Keratinocyte (primary cell): ENCODE results near the gene EFCAB10. TPM values are rescaled to one million over a fixed set of nuclear protein-coding genes. Genes with fewer than 3 reads are reported as not detected.

Source experiments
- DNase-seq: peaks from one replicate; pipeline ENCODE4 v3.0.0-alpha.2; 2011; ENCODE audit warnings: low read depth, missing footprints, low spot score
- FAIRE-seq: peaks from 2 replicates; lab custom pipeline; 2011; peaks lifted over from hg19 to GRCh38; lab: Jason Lieb, UNC
- H2AFZ ChIP-seq: 2 replicates; pipeline ENCODE4 v1.6.0; 2012; ENCODE audit warnings: low read length, control low read depth, inconsistent platforms; ENCODE audit not compliant: control insufficient read depth
- H3K27ac ChIP-seq: 2 replicates; pipeline ENCODE4 v1.5.1; 2011; ENCODE audit warnings: low read length; ENCODE audit not compliant: control insufficient read depth, insufficient read depth
- H3K27me3 ChIP-seq: 3 replicates; pipeline ENCODE4 v1.6.0; 2011; ENCODE audit warnings: low read length; ENCODE audit not compliant: control insufficient read depth, insufficient read depth; ENCODE audit errors: extremely low read depth
- H3K36me3 ChIP-seq, 2 experiments: 2 replicates in 1 of 2; 3 replicates in 1 of 2; pipeline ENCODE4 v1.5.1; 2011; ENCODE audit warnings: low read length in 2 of 2, mild to moderate bottlenecking in 1 of 2; ENCODE audit not compliant: control insufficient read depth in 2 of 2, insufficient read depth in 2 of 2; ENCODE audit errors: extremely low read depth in 1 of 2
- H3K4me1 ChIP-seq: 3 replicates; pipeline ENCODE4 v1.5.1; 2011; ENCODE audit warnings: low read length; ENCODE audit not compliant: control insufficient read depth, insufficient read depth; ENCODE audit errors: extremely low read depth
- H3K4me2 ChIP-seq: 3 replicates; pipeline ENCODE4 v1.6.0; 2011; ENCODE audit warnings: low read depth, low read length; ENCODE audit not compliant: control insufficient read depth, insufficient read depth; ENCODE audit errors: extremely low read depth
- H3K4me3 ChIP-seq, 3 experiments: fragments of 200-600 bp in 1 of 3; sonication (generic) in 1 of 3; 2 replicates in 2 of 3; 3 replicates in 1 of 3; pipeline ENCODE4 v1.5.1; 2011 to 2016; ENCODE audit warnings: low read length in 3 of 3, mild to moderate bottlenecking in 3 of 3, control low read depth in 2 of 3, inconsistent platforms in 1 of 3, low read depth in 1 of 3, mixed read lengths in 1 of 3, mixed run types in 1 of 3, moderate library complexity in 1 of 3; ENCODE audit not compliant: control insufficient read depth in 2 of 3, insufficient read depth in 2 of 3; ENCODE audit errors: extremely low read depth in 1 of 3
- H3K79me2 ChIP-seq: 2 replicates; pipeline ENCODE4 v1.6.0; 2012; ENCODE audit warnings: low read length; ENCODE audit not compliant: control insufficient read depth, insufficient read depth
- H3K9ac ChIP-seq: 3 replicates; pipeline ENCODE4 v1.6.0; 2011; ENCODE audit warnings: low read length; ENCODE audit not compliant: control insufficient read depth, insufficient read depth; ENCODE audit errors: extremely low read depth
- H3K9me1 ChIP-seq: 3 replicates; pipeline ENCODE4 v1.6.0; 2011; ENCODE audit warnings: low read length; ENCODE audit not compliant: control insufficient read depth, insufficient read depth; ENCODE audit errors: extremely low read depth
- H3K9me3 ChIP-seq: 2 replicates; pipeline ENCODE4 v1.5.1; 2012; ENCODE audit warnings: low read depth, low read length; ENCODE audit not compliant: control insufficient read depth
- H4K20me1 ChIP-seq: 3 replicates; pipeline ENCODE4 v1.6.0; 2011; ENCODE audit warnings: low read length; ENCODE audit not compliant: control insufficient read depth, insufficient read depth; ENCODE audit errors: extremely low read depth
- EZH2 ChIP-seq: IDR thresholded peaks from one replicate; pipeline ENCODE4 v1.6.1; 2012; ENCODE audit warnings: inconsistent platforms, mild to moderate bottlenecking, low read length, moderate library complexity
- dilution Hi-C: fragments of 300-500 bp; cut with MboI; formaldehyde crosslinking; loops from one replicate; pipeline ENCODE4 v1.7.0; 2020; ENCODE audit warnings: low sequenced_read_pairs; ENCODE audit not compliant: extremely low pct_ligation_motif_present
- polyA plus RNA-seq, 5 experiments: library from polyadenylated mRNA; depleted of rRNA in 3 of 5; stranded (reverse) in 3 of 5; stranded (forward) in 1 of 5; unstranded in 1 of 5; fragments of >200 nt; gene quantifications; 1 replicate in 1 of 5; 2 replicates in 3 of 5; 3 replicates in 1 of 5; pipeline versions ENCODE4 v1.2.1 to v1.2.3, GENCODE V29; 2011 to 2012; ENCODE audit warnings: missing spikeins in 2 of 5, low read depth in 1 of 5, low replicate concordance in 1 of 5
- TF ChIP-seq, protein P1 (sequence below), 3 experiments: IDR thresholded peaks in 1 of 3; conservative IDR thresholded peaks in 1 of 3; optimal IDR thresholded peaks in 1 of 3; 2 replicates in 2 of 3; 3 replicates in 1 of 3; pipeline versions ENCODE3 to v1.5.1; 2011; ENCODE audit warnings: low read length in 3 of 3, mild to moderate bottlenecking in 3 of 3, moderate library complexity in 2 of 3, control low read depth in 1 of 3, inconsistent platforms in 1 of 3; ENCODE audit not compliant: insufficient read depth in 2 of 3; ENCODE audit errors: extremely low read depth in 1 of 3

The EFCAB10 gene
- polyA plus RNA-seq, 1 donor (not counting 4 experiments of a cell fraction or from before 2014, with no cell fraction given): not detected

DNA sequence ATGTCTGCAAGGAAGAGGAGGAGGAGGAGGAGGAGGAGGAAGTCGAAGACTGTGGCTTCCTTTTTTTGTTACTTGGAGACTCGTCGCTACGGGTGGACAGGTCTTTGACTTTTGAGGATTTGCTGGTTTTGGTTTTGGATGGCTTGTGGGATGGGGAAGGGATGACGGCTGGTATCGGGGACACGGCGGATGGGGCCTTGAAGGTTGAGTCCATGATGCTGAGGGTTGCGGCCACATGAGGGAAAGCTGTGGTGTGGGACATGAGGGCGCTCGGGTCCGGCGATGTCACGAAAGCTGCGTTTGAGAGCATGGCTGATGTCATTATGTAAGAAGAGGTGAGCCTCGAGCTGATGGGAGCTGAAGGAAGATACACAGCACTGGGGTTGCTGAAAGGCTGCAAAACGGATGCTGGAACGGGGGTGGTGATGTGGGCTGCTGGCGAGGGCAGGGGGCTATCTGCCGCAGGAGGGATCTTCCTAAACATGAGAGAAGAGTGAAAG, 33.1 kb upstream of the EFCAB10 start:
- Histone ChIP-seq H2AFZ (no peak overlapping the region), H3K79me2 (no peaks in the 10 kb centered on the region), H4K20me1 (no peaks in the 10 kb centered on the region), H3K9me1 (no peaks in the 10 kb centered on the region), H3K9me3 (no peaks in the 10 kb centered on the region), H3K4me1 (no peaks in the 10 kb centered on the region), H3K27ac (no peak overlapping the region), H3K27me3 (no peaks in the 10 kb centered on the region), H3K36me3 (peaks cover 0 to 4% of the 10 kb centered on the region in 2 experiments), H3K4me2 (no peak overlapping the region), H3K4me3 (no peak overlapping the region), H3K9ac (no peak overlapping the region)
- no peak for FAIRE-seq
- DNase-seq: no peak
- TF ChIP-seq, protein P1, sequence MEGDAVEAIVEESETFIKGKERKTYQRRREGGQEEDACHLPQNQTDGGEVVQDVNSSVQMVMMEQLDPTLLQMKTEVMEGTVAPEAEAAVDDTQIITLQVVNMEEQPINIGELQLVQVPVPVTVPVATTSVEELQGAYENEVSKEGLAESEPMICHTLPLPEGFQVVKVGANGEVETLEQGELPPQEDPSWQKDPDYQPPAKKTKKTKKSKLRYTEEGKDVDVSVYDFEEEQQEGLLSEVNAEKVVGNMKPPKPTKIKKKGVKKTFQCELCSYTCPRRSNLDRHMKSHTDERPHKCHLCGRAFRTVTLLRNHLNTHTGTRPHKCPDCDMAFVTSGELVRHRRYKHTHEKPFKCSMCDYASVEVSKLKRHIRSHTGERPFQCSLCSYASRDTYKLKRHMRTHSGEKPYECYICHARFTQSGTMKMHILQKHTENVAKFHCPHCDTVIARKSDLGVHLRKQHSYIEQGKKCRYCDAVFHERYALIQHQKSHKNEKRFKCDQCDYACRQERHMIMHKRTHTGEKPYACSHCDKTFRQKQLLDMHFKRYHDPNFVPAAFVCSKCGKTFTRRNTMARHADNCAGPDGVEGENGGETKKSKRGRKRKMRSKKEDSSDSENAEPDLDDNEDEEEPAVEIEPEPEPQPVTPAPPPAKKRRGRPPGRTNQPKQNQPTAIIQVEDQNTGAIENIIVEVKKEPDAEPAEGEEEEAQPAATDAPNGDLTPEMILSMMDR (optimal IDR thresholded peaks at IDR 0.05 in 1 of 3, IDR thresholded peaks at IDR 0.05 in 1 of 3, conservative IDR thresholded peaks at IDR 0.05 in 1 of 3; ENCODE audit: extremely low read depth in 1 of 3, insufficient read depth in 2 of 3, low read length in 3 of 3): no peak
- TF ChIP-seq EZH2: no peak
- dilution Hi-C loops: no loop called here

DNA sequence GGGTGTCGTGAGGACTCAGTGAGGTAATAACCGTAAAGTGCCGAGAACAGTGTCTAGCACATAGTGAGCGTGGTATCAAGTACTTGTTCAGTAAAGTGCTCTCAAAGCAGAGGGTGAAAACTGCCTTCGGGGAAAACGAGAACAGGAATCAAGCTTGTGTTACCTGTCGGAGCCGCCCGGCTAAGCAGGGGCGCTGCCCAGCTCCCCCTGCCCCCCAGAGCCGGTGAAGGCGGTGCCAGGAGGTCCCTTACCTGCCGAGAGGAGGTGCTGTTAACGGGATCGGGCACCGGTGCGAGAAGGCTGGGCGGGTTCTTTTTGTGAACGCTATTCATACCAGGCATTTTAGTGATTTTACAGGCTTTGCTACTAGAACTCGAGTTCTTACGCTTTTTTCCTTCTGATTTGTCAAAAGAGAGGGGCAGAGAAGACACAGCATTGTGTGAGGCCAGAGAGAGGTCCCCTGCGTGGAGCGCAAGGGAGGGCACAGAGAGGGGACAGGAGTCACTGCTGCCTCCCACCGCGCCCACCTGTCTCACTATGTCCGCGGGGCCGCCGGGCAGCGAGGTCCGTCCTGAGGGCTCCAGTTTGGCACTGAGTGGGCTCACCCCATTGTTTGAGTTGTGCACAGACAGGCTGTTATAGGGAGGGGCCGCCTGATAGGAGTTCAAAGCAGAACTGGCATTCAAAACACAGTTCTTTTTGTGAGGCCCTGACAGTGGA, 32.5 kb upstream of the EFCAB10 start:
- dilution Hi-C loops: no loop called here
- no peaks in the 10 kb centered on the region for H3K27me3 ChIP-seq
- no peaks in the 10 kb centered on the region for H3K4me1 ChIP-seq
- no peak overlapping the region for H2AFZ ChIP-seq
- no peak overlapping the region for H3K27ac ChIP-seq
- FAIRE-seq: no peak
- H4K20me1 ChIP-seq: no peaks in the 10 kb centered on the region
- no peak for TF ChIP-seq EZH2
- TF ChIP-seq, protein P1 (optimal IDR thresholded peaks at IDR 0.05 in 1 of 3, IDR thresholded peaks at IDR 0.05 in 1 of 3, conservative IDR thresholded peaks at IDR 0.05 in 1 of 3; ENCODE audit: extremely low read depth in 1 of 3, insufficient read depth in 2 of 3, low read length in 3 of 3): no peak
- no peaks in the 10 kb centered on the region for H3K9me1 ChIP-seq
- no peak overlapping the region for H3K9ac ChIP-seq
- H3K36me3 ChIP-seq: peaks cover 0 to 4% of the 10 kb centered on the region in 2 experiments
- H3K4me2 ChIP-seq: no peak overlapping the region
- H3K79me2 ChIP-seq: no peaks in the 10 kb centered on the region
- no peaks in the 10 kb centered on the region for H3K9me3 ChIP-seq
- no peak overlapping the region for H3K4me3 ChIP-seq
- DNase-seq: no peak
